HEK293T (cell line): ENCODE data around the gene DHX58.

Experiments used
- FOXK2 ChIP-seq: fragments of 450-650 bp; IDR thresholded peaks from 2 replicates; pipeline ENCODE4 v1.6.1; 2016; ENCODE audit warnings: mild to moderate bottlenecking
- SP1 ChIP-seq: fragments of 450-650 bp; IDR thresholded peaks from 2 replicates; pipeline ENCODE4 v1.6.1; 2017
- SUZ12 ChIP-seq: fragments of 450-650 bp; IDR thresholded peaks from 2 replicates; pipeline ENCODE4 v1.6.1; 2016; ENCODE audit warnings: mild to moderate bottlenecking

DNA sequence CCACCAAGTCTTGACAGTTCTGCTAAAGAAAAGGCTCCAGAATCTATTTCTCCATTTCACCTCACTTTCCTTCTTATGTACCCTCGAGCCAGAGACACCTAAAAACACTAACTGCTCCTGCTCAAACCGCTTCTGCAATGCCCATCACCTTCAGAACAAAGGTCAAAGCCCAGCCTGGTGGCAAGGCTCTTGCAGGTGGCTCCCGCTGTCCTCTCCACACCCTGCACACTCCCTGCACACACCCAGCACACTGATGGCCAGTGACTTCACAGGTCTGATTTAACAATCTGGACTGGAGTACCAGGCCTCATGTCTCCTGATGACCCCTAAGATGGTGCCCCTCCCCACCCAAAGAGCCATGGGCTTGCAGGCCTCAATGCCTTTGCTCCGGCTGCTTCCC is 52.3 kb downstream of the DHX58 start:
- no peak for TF ChIP-seq FOXK2
- no peak for TF ChIP-seq SP1
- TF ChIP-seq SUZ12: no peak
